ENCODE measurements around the gene ENPP6.

The ENPP6 gene

GRCh38 chr4:184104419-184105101 lies 113.1 kb downstream of the ENPP6 start:
- Histone ChIP-seq H3K27me3 (replicated peaks; ENCODE audit: insufficient read depth, low read length) (no peaks in the 10 kb centered on the region), H3K4me1 (ENCODE audit: low read length) (no peaks in the 10 kb centered on the region), H3K79me2 (ENCODE audit: low read length) (no peaks in the 10 kb centered on the region), H3K9ac (ENCODE audit: low read length) (no peak overlapping the region), H3K4me3 (ENCODE audit: low read length) (no peak overlapping the region), H3K27ac (ENCODE audit: low read length) (no peak overlapping the region), H4K20me1 (ENCODE audit: insufficient read depth, low read length) (no peaks in the 10 kb centered on the region), H3K4me2 (ENCODE audit: low read depth, low read length) (no peak overlapping the region), H3K36me3 (replicated peaks; ENCODE audit: insufficient read depth, low read length) (no peaks in the 10 kb centered on the region), H3F3A (ENCODE audit: insufficient read depth, low read length) (no peaks in the 10 kb centered on the region), H3K9me2 (replicated peaks; ENCODE audit: insufficient read depth, low read length) (no peaks in the 10 kb centered on the region), H2AFZ (ENCODE audit: low read length) (no peak overlapping the region), H3K9me3 (replicated peaks; ENCODE audit: insufficient read depth, low read length) (no peaks in the 10 kb centered on the region)
- TF ChIP-seq CTCF (IDR thresholded peaks at IDR 0.05; ENCODE audit: low read length) = no peak
- TF ChIP-seq EZH2phosphoT487 (IDR thresholded peaks at IDR 0.05; ENCODE audit: low read length) = no peak
- TF ChIP-seq EZH2 (optimal IDR thresholded peaks at IDR 0.05; ENCODE audit: low read depth, low read length) = no peak
- no peak for DNase-seq

- H3K79me2 ChIP-seq (ENCODE audit: low read length) = no peaks in the 10 kb centered on the region
- no peaks in the 10 kb centered on the region for H3K36me3 ChIP-seq (replicated peaks; ENCODE audit: insufficient read depth, low read length)
- no peak overlapping the region for H2AFZ ChIP-seq (ENCODE audit: low read length)
- no peak overlapping the region for H3K27ac ChIP-seq (ENCODE audit: low read length)
- H3K4me1 ChIP-seq (ENCODE audit: low read length) = no peaks in the 10 kb centered on the region
- H3K9ac ChIP-seq (ENCODE audit: low read length) = no peak overlapping the region
- H3K4me2 ChIP-seq (ENCODE audit: low read depth, low read length) = no peak overlapping the region
- H3K9me3 ChIP-seq (replicated peaks; ENCODE audit: insufficient read depth, low read length) = no peaks in the 10 kb centered on the region
- TF ChIP-seq CTCF (IDR thresholded peaks at IDR 0.05; ENCODE audit: low read length) (no peak), EZH2 (optimal IDR thresholded peaks at IDR 0.05; ENCODE audit: low read depth, low read length) (no peak), EZH2phosphoT487 (IDR thresholded peaks at IDR 0.05; ENCODE audit: low read length) (no peak)
- no peaks in the 10 kb centered on the region for H4K20me1 ChIP-seq (ENCODE audit: insufficient read depth, low read length)
- H3K4me3 ChIP-seq (ENCODE audit: low read length) = no peak overlapping the region
- no peaks in the 10 kb centered on the region for H3F3A ChIP-seq (ENCODE audit: insufficient read depth, low read length)
- H3K27me3 ChIP-seq (replicated peaks; ENCODE audit: insufficient read depth, low read length) = no peaks in the 10 kb centered on the region
- DNase-seq = no peak
- H3K9me2 ChIP-seq (replicated peaks; ENCODE audit: insufficient read depth, low read length) = no peaks in the 10 kb centered on the region
Observed at GRCh38 chr4:184103527-184104264, 114.0 kb downstream of the ENPP6 start.

GRCh38 chr4:184102927-184103326 lies 114.7 kb downstream of the ENPP6 start:
- Histone ChIP-seq H3K9ac (ENCODE audit: low read length) (no peak overlapping the region), H3K36me3 (replicated peaks; ENCODE audit: insufficient read depth, low read length) (no peaks in the 10 kb centered on the region), H3K79me2 (ENCODE audit: low read length) (no peaks in the 10 kb centered on the region), H2AFZ (ENCODE audit: low read length) (no peak overlapping the region), H3K27ac (ENCODE audit: low read length) (no peak overlapping the region), H3K4me2 (ENCODE audit: low read depth, low read length) (no peak overlapping the region), H3K4me1 (ENCODE audit: low read length) (no peaks in the 10 kb centered on the region), H3K27me3 (replicated peaks; ENCODE audit: insufficient read depth, low read length) (no peaks in the 10 kb centered on the region), H3K9me3 (replicated peaks; ENCODE audit: insufficient read depth, low read length) (no peaks in the 10 kb centered on the region), H4K20me1 (ENCODE audit: insufficient read depth, low read length) (no peaks in the 10 kb centered on the region), H3K4me3 (ENCODE audit: low read length) (no peak overlapping the region), H3F3A (ENCODE audit: insufficient read depth, low read length) (no peaks in the 10 kb centered on the region), H3K9me2 (replicated peaks; ENCODE audit: insufficient read depth, low read length) (no peaks in the 10 kb centered on the region)
- DNase-seq = no peak
- TF ChIP-seq EZH2phosphoT487 (IDR thresholded peaks at IDR 0.05; ENCODE audit: low read length) = no peak
- TF ChIP-seq CTCF (IDR thresholded peaks at IDR 0.05; ENCODE audit: low read length) = no peak
- TF ChIP-seq EZH2 (optimal IDR thresholded peaks at IDR 0.05; ENCODE audit: low read depth, low read length) = no peak
